NCI-H146 treated with DMSO at 0.1 percent for 48 hours (cell line): ENCODE results near the gene ABCD3.
A peak's percentile ranks its signal among the peaks of the same experiment; 100 is the strongest.

Experiments
- DNase-seq: peaks from one replicate; lab custom pipeline; 2025; ENCODE audit not compliant: unreplicated experiment; lab: John Stamatoyannopoulos, UW

Gene ABCD3

DNA sequence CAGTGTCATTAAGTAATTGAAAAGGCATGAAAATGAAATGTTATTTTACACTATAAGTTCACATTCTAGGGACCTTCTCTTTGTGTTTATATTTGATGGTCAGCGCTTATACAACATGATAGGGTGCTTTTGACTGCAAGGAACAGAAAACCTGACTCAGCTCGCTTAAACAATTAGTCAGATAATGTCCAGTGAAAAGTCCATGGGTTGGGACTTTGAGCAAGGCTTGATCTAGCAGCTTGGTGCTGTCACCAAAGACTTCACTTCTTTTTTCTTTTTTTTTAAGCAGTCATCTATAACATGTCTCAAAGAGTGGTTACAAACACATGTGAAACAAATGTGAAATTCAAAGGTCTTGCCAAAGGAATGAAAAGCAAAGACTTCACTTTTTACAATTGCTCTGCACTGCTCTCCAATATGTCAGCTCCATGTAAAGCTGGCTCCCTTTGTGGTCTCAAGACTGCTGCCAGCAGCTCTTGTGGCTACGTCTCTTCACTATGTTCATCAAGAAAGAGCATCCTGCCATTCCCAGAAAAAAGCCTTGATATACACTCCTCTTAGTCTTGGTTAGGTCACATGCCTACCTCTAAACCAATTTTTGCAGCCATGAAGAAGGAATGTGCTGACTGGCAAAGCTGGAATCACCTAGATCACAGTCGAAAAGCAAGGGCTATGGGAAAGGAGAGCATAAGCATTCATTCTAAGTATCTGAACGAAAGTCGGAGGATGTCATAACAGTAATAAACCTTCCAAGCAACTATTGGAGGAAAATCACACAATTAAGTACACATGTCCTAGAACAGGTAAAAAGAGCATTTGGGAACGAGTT is 108.2 kb downstream of the ABCD3 start:
- no peak for DNase-seq

DNA sequence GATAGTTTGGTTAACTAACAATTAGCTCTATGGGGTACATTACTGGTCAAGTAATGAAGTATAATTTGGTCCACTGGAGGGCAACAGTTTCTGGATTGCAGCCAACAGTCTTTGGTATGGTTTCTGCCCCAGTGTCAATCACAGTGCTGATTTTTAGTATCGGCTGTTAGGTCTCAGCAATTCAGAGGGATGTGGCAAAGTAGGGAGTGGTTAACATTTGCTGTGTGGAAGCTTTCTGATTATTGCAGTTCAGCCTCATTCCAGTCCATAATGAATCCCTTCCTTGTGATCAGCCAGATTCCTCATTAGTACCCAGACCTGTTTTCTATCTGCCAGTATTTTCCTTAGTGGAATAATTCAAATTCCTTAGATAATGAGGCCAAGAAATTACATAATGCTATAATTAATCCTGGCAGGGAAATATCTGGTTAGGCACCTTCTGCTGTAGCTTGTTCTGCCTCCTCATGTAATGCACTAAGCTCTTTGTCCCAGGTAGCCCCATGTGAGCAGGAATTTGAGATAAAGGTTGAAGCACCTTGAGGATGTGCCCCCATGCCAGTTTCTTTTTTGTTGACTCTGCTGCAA is 109.3 kb downstream of the ABCD3 start:
- DNase-seq, result peak; percentile 53

- DNase-seq, result no peak
These were observed 110.1 kb downstream of the ABCD3 start for GRCh38 chr1:94528299-94528698.

DNA sequence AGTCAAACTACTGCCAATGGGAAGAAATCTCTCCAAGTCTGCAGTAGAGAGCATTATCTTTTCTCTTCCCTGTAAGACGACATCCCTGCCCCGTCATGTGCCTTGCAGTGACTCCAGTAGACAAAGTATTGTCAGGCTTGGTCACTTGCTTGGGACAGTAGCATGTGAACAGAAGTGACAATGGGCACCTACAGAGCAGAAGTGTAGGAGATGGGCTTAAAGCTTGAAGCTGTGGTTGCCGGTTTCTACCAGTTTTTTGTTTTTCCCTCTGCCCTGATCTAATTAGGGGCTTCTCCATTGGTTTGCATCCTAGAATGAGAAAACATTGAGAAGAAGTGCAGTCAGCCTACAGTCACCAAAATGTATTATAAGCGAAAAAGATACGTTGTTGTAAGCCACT is 110.6 kb downstream of the ABCD3 start:
- DNase-seq, result no peak

DNA sequence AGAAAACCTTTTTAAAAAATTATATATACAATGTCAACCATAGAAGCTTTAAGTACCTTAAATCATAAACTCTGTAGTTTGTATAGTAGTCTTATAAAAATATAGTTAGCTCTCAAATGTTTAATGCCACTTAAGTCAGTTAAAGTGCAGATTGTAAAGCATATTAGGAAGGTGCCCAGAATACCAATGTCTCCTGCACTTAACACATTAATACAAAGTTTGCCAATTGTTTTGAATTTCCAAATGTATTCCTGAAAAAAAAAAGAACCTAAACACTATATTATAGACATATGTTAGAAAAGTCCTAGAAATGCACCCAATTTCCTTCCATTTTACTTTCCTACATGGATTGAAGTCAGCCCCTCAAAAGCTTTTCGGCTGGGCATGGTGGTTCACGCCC is 111.2 kb downstream of the ABCD3 start:
- no peak for DNase-seq

GRCh38 chr1:94530373-94530878 is 112.2 kb downstream of the ABCD3 start:
- no peak for DNase-seq

- DNase-seq, result no peak
These were observed 113.5 kb downstream of the ABCD3 start for GRCh38 chr1:94531664-94532063.

DNA sequence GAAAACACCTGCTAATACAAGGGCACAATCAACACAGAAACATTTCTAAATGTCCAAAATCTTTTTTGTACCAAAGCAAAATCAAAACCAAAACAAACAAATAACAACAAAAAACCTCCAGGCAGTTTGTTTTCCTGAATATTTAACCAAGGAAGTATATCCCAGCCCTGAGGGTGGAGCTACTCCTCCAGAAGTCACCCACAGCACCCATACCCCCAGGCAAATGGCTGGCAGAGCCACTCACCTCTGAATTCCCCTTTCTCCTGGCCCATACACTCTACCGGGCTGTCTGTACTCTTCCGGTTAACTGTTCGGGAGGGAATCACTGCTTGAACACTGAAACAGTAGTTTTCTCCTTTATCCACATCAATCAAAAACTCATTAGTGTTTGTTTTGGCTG is 113.9 kb downstream of the ABCD3 start:
- no peak for DNase-seq

DNA sequence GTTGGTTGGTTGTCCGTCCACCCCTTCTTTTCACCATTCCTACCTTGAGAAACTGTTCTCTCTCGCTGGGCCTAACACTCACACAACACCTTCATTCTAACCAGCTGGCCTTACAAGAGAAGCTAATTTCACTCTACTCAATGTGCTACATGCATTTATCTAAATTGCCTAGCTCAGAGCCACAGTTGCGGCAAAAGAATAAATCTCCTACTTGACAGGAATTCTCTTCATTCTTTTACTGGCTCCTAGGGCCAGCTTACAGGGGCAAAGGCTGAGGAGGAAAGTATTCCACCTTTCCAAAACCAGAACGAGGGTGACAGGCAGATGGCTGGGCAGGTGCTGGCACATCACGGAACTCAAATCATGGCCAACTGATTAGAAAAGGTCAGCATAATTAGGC is 116.9 kb downstream of the ABCD3 start:
- DNase-seq, result peak; percentile 29

GRCh38 chr1:94535879-94536278 is 117.7 kb downstream of the ABCD3 start:
- DNase-seq, result no peak

GRCh38 chr1:94537254-94537653 is 119.1 kb downstream of the ABCD3 start:
- DNase-seq, result no peak

DNA sequence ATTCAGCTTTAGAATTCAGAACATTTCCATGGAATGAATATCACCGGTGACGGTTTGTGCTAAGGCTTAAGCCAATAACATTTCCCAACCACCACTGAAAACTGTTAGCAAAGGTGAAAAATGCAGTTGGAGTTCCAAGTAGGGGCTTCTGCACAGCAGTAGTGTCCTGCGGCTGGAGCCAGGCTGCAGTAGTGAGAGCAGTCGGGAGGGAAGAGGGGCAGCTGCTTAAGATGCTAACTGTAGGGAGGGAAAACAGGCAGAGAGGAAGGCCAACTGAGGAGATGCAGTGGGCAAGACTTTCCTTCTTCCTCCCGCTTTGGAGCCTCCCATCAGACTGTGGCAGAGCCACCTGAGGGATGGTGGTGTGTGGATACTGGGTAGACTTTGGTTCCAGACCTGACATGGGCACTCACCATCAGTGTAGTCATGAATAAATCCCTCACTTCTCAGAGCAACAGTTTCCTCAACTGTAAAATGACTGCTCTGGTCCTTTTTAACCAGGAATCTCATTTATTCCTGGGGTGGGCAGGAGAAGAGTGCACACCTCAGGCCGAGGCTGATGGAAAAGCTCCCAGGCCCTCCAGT is 120.1 kb downstream of the ABCD3 start:
- DNase-seq, result no peak

DNA sequence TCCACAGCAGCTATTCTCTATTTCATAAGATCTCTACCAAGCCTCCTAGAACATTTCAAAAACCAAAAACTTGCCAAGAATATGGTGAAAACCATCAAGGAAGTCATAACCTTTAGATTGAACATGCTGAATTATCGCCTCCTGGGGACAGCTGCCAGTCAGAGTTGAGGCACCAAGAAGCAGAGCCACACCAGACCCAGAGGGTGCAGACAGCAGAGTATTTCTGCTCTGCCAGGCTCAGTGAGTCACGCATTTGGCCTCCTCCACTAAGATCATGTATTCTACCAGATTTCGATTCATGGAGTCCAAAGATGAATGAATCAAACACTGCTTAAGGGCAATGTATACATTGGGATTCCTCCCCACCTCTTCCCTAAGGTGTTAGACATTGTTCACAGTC is 121.3 kb downstream of the ABCD3 start:
- no peak for DNase-seq

- DNase-seq, result no peak
These were observed 122.5 kb downstream of the ABCD3 start for GRCh38 chr1:94540440-94541245.

GRCh38 chr1:94541246-94542087 is 123.3 kb downstream of the ABCD3 start, which contains the start of gene F3:
Gene F3, minus strand, starts transcription at chr1:94541759. Its CDS starts 123 bp downstream, at chr1:94541636.
- DNase-seq, result peak; percentile 43

GRCh38 chr1:94542088-94542870 is 124.1 kb downstream of the ABCD3 start:
- no peak for DNase-seq

DNA sequence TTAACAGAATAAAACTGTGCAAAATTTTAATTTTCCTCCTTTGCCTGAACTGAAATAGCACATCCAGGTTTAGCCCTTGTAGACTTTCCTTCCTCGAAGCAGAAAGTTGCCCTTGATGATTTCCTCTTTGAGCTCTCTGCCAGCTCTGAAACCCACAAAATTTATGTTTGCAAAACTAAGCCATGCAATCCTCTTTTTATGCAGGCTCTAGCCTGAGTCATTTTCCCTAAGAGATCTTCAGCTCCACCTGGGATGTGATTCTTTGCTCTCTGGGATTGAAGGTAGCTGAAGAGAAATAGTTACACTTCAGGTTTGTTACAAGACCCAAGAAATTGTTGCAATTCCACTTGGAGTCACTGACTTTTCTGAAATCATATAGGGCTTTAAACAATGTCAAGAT is 124.8 kb downstream of the ABCD3 start:
- no peak for DNase-seq

DNA sequence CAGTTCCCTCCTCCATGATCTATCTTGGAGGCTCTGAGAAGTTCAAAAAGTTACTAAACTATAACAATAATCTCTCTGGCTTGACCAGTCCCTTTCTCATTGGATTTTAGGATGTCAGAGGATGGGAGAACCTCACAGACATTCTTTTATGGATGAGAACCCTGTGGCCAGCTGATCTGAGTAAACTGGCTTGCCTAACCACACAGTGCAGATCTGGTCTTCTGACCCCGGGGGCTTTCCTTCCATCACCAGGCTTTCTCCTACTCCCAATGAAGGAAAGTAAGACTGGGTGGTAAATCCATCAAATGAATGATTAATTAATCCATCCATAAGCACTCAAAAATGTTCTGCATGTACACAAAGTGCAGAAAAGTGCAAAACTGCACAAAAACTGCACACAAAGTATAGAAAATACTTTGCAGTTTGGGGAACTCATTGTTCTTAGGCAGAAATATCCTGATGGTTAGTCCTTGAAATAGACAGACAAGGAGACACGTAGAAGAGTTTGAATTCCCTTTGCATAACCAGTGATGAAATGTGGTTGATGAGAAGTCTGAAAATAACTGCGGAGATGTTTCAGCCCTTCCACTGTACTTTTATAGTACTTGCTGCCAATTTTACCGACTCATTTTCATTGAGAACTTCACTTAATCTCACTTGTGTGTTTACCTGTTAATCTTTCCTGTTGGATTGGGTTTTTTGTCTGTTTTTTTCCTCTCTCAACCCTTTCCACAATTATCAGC is 125.9 kb downstream of the ABCD3 start:
- DNase-seq, result no peak
